SK-N-MC (cell line): ENCODE measurements around the gene SMG7.

Experiments
- FOXP2 ChIP-seq: optimal IDR thresholded peaks from 2 replicates; pipeline ENCODE3; 2011; ENCODE audit warnings: mild to moderate bottlenecking, moderate library complexity; ENCODE audit not compliant: insufficient read depth; ENCODE audit errors: extremely low read length, control extremely low read depth
- POLR2AphosphoS5 ChIP-seq: IDR thresholded peaks from 2 replicates; pipeline ENCODE4 v1.6.1; 2012; ENCODE audit warnings: mild to moderate bottlenecking, low read depth, low read length, borderline replicate concordance

GRCh38 chr1:183432548-183432875 is 39.8 kb upstream of the SMG7 start:
- TF ChIP-seq FOXP2, result no peak
- TF ChIP-seq POLR2AphosphoS5, result no peak
